H9 (cell line): ENCODE results near the gene NAA16. TPM values are rescaled to one million over a fixed set of nuclear protein-coding genes. Genes with fewer than 3 reads are reported as not detected.

Source experiments
- DNase-seq: peaks from one replicate; pipeline ENCODE4 v3.0.0-alpha.2; 2017
- H2AFZ ChIP-seq: one replicate; pipeline ENCODE4 v1.6.1; 2013; ENCODE audit warnings: mild to moderate bottlenecking, low read length, control low read depth, moderate library complexity
- H2AK5ac ChIP-seq: 2 replicates; pipeline ENCODE4 v1.6.1; 2013; ENCODE audit warnings: low read length, control low read depth, mixed read lengths; ENCODE audit not compliant: insufficient read length
- H2BK120ac ChIP-seq: one replicate; pipeline ENCODE4 v1.6.1; 2013; ENCODE audit warnings: low read depth, mild to moderate bottlenecking, low read length, control low read depth, inconsistent platforms; ENCODE audit not compliant: poor library complexity, severe bottlenecking
- H2BK12ac ChIP-seq: 2 replicates; pipeline ENCODE4 v1.6.1; 2013; ENCODE audit warnings: low read length, control low read depth, mixed read lengths, low read depth; ENCODE audit not compliant: insufficient read length
- H2BK15ac ChIP-seq: 2 replicates; pipeline ENCODE4 v1.6.1; 2013; ENCODE audit warnings: low read depth, low read length, control low read depth
- H2BK20ac ChIP-seq: one replicate; pipeline ENCODE4 v1.6.1; 2013; ENCODE audit warnings: low read depth, mild to moderate bottlenecking, low read length, control low read depth, inconsistent platforms; ENCODE audit not compliant: poor library complexity, severe bottlenecking
- H2BK5ac ChIP-seq: 2 replicates; pipeline ENCODE4 v1.6.1; 2013; ENCODE audit warnings: low read length, control low read depth, mixed read lengths; ENCODE audit not compliant: insufficient read length
- H3K14ac ChIP-seq: 2 replicates; pipeline ENCODE4 v1.6.1; 2013; ENCODE audit warnings: low read length, control low read depth; ENCODE audit not compliant: insufficient read depth
- H3K18ac ChIP-seq: 2 replicates; pipeline ENCODE4 v1.6.1; 2013; ENCODE audit warnings: low read depth, mild to moderate bottlenecking, mixed read lengths, low read length, control low read depth; ENCODE audit not compliant: insufficient read length
- H3K23ac ChIP-seq: 2 replicates; pipeline ENCODE4 v1.6.1; 2013; ENCODE audit warnings: low read length, control low read depth, mixed read lengths, low read depth; ENCODE audit not compliant: insufficient read length
- H3K23me2 ChIP-seq: 2 replicates; pipeline ENCODE4 v1.6.1; 2013; ENCODE audit warnings: low read depth, mild to moderate bottlenecking, mixed read lengths, low read length, control low read depth; ENCODE audit not compliant: insufficient read length, poor library complexity, severe bottlenecking
- H3K27ac ChIP-seq: 2 replicates; pipeline ENCODE4 v1.5.1; 2013; ENCODE audit warnings: low read length, control low read depth, mixed read lengths, low read depth; ENCODE audit not compliant: insufficient read length
- H3K27me3 ChIP-seq: 2 replicates; pipeline ENCODE4 v1.6.1; 2013; ENCODE audit warnings: low read length, control low read depth, inconsistent platforms; ENCODE audit not compliant: insufficient read depth
- H3K4ac ChIP-seq: 2 replicates; pipeline ENCODE4 v1.6.1; 2013; ENCODE audit warnings: low read depth, mild to moderate bottlenecking, control low read depth, inconsistent platforms, low read length, moderate library complexity
- H3K4me1 ChIP-seq: 2 replicates; pipeline ENCODE4 v1.6.1; 2013; ENCODE audit warnings: low read length, control low read depth, inconsistent platforms; ENCODE audit not compliant: insufficient read depth
- H3K4me2 ChIP-seq: 2 replicates; pipeline ENCODE4 v1.6.1; 2013; ENCODE audit warnings: low read length, control low read depth, mixed read lengths; ENCODE audit not compliant: insufficient read length, insufficient read depth
- H3K56ac ChIP-seq: 2 replicates; pipeline ENCODE4 v1.6.1; 2013; ENCODE audit warnings: low read depth, mild to moderate bottlenecking, mixed read lengths, low read length, control low read depth; ENCODE audit not compliant: insufficient read length
- H3K79me1 ChIP-seq: 2 replicates; pipeline ENCODE4 v1.6.1; 2013; ENCODE audit warnings: low read depth, mild to moderate bottlenecking, moderate library complexity, low read length, control low read depth, inconsistent platforms; ENCODE audit not compliant: insufficient read depth, poor library complexity, severe bottlenecking
- H3K79me2 ChIP-seq: 2 replicates; pipeline ENCODE4 v1.6.1; 2013; ENCODE audit warnings: low read length, control low read depth, inconsistent platforms; ENCODE audit not compliant: insufficient read depth
- H3K9ac ChIP-seq: 2 replicates; pipeline ENCODE4 v1.6.1; 2013; ENCODE audit warnings: low read length, control low read depth, mixed read lengths; ENCODE audit not compliant: insufficient read length; ENCODE audit errors: extremely low read depth
- H3K9me3 ChIP-seq: one replicate; pipeline ENCODE4 v1.6.1; 2013; ENCODE audit warnings: low read depth, low read length, inconsistent platforms; ENCODE audit not compliant: control insufficient read depth
- H3T11ph ChIP-seq: one replicate; pipeline ENCODE4 v1.6.1; 2013; ENCODE audit warnings: mild to moderate bottlenecking, low read length, control low read depth, inconsistent platforms
- H4K20me1 ChIP-seq: one replicate; pipeline ENCODE4 v1.6.1; 2013; ENCODE audit not compliant: control insufficient read depth, insufficient read length, insufficient read depth
- H4K5ac ChIP-seq: 2 replicates; pipeline ENCODE4 v1.6.1; 2013; ENCODE audit warnings: low read depth, mild to moderate bottlenecking, mixed read lengths, low read length, control low read depth; ENCODE audit not compliant: insufficient read length
- H4K8ac ChIP-seq: replicated peaks from 2 replicates; pipeline ENCODE4 v1.6.1; 2013; ENCODE audit warnings: low read length, control low read depth, mixed read lengths, low read depth; ENCODE audit not compliant: insufficient read length
- H4K91ac ChIP-seq: 2 replicates; pipeline ENCODE4 v1.6.1; 2013; ENCODE audit warnings: low read depth, mild to moderate bottlenecking, moderate library complexity, mixed read lengths, low read length, control low read depth; ENCODE audit not compliant: insufficient read length
- H3K27ac Mint-ChIP-seq, 3 experiments: 2 replicates in 2 of 3; 3 replicates in 1 of 3; pipeline ENCODE4 v1.8.0; 2020 to 2021; ENCODE audit warnings: mixed read lengths in 3 of 3, mild to moderate bottlenecking in 1 of 3, moderate library complexity in 1 of 3
- H3K27me3 Mint-ChIP-seq: 2 replicates; pipeline ENCODE4 v1.8.0; 2021; ENCODE audit warnings: low read depth, mild to moderate bottlenecking, moderate library complexity, mixed read lengths
- H3K36me3 Mint-ChIP-seq, 3 experiments: 2 replicates in 2 of 3; 3 replicates in 1 of 3; pipeline ENCODE4 v1.8.0; 2020 to 2021; ENCODE audit warnings: low read depth in 3 of 3, mixed read lengths in 3 of 3; ENCODE audit not compliant: insufficient read depth in 1 of 3
- H3K4me1 Mint-ChIP-seq, 2 experiments: 2 replicates each; pipeline ENCODE4 v1.8.0; 2020; ENCODE audit warnings: mixed read lengths in 2 of 2
- H3K4me3 Mint-ChIP-seq, 2 experiments: 2 replicates in 1 of 2; 3 replicates in 1 of 2; pipeline ENCODE4 v1.8.0; 2020 to 2021; ENCODE audit warnings: mild to moderate bottlenecking in 2 of 2, mixed read lengths in 2 of 2, moderate library complexity in 1 of 2
- H3K9me3 Mint-ChIP-seq, 2 experiments: 2 replicates in 1 of 2; 3 replicates in 1 of 2; pipeline ENCODE4 v1.8.0; 2020; ENCODE audit warnings: mild to moderate bottlenecking in 2 of 2, mixed read lengths in 2 of 2, moderate library complexity in 1 of 2
- WGBS: extraction: QIAGEN DNeasy Blood & Tissue Kit; methylation state at CpG from one replicate; pipeline ENCODE4 v1.1.7; 2013; ENCODE audit warnings: missing lambda C conversion rate, low lambda C conversion rate, mixed read lengths; ENCODE audit not compliant: insufficient read length; ENCODE audit errors: extremely low coverage; 5-methylcytosine and 5-hydroxymethylcytosine counted together
- total RNA-seq: library from RNA; stranded (reverse); gene quantifications from 2 replicates; pipeline ENCODE4 v1.2.1, GENCODE V29; 2021
- TF ChIP-seq, protein P1 (sequence below): fragments of 200-600 bp; sonication (generic); conservative IDR thresholded peaks from 3 replicates; pipeline ENCODE4 v1.8.0; 2021; ENCODE audit warnings: antibody characterized with exemption, mild to moderate bottlenecking

NAA16 gene
- total RNA-seq, 1 experiment from 2014 or later = 37.7 TPM

DNA sequence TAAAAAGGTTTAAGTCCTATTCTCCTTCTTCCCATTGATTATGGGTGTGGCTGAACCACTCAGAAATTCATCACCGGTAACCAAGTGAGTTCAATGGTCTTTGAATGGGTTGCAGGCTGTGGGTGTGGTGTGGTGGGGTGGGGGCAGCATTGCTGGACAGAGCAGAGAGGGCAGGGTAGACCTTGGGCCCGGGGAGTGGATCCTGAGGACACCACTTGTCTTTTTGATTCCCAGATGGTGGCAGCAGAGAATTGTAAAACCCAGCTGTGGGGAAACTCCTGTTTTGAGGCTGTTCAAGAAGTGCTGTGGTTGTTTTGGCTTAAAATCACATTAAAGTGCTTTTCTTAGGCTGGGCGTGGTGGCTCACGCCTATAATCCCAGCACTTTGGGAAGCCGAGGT, 100.5 kb downstream of the NAA16 start:
- Histone ChIP-seq H2BK120ac (no peak overlapping the region), H3K56ac (no peak overlapping the region), H2BK15ac (no peak overlapping the region), H3K79me1 (no peaks in the 10 kb centered on the region), H4K5ac (no peak overlapping the region), H3T11ph (no peak overlapping the region), H3K9ac (no peak overlapping the region), H3K4me2 (no peak overlapping the region), H3K4ac (no peak overlapping the region), H3K23me2 (no peaks in the 10 kb centered on the region), H4K91ac (no peak overlapping the region), H3K14ac (no peak overlapping the region), H3K4me1 (no peaks in the 10 kb centered on the region), H2AFZ (no peak overlapping the region), H3K27me3 (no peaks in the 10 kb centered on the region), H3K27ac (no peak overlapping the region), H3K79me2 (no peaks in the 10 kb centered on the region), H4K8ac (no peak overlapping the region), H3K18ac (no peak overlapping the region), H2BK12ac (no peak overlapping the region), H3K23ac (no peak overlapping the region), H2AK5ac (no peak overlapping the region), H4K20me1 (no peaks in the 10 kb centered on the region), H3K9me3 (no peaks in the 10 kb centered on the region), H2BK5ac (no peak overlapping the region), H2BK20ac (no peak overlapping the region)
- Mint-ChIP-seq H3K27me3 (no peaks in the 10 kb centered on the region), H3K27ac (no peak overlapping the region), H3K9me3 (no peaks in the 10 kb centered on the region), H3K4me3 (no peak overlapping the region), H3K4me1 (0 out of 4 replicates have a peak, but pooled peaks cover 0 to 2% of the 10 kb centered on the region in 2 experiments), H3K36me3 (no peaks in the 10 kb centered on the region)
- DNase-seq = peak; percentile 37
- no CpG with 5 or more reads among the region's 5 CpGs for WGBS
- TF ChIP-seq, protein P1, sequence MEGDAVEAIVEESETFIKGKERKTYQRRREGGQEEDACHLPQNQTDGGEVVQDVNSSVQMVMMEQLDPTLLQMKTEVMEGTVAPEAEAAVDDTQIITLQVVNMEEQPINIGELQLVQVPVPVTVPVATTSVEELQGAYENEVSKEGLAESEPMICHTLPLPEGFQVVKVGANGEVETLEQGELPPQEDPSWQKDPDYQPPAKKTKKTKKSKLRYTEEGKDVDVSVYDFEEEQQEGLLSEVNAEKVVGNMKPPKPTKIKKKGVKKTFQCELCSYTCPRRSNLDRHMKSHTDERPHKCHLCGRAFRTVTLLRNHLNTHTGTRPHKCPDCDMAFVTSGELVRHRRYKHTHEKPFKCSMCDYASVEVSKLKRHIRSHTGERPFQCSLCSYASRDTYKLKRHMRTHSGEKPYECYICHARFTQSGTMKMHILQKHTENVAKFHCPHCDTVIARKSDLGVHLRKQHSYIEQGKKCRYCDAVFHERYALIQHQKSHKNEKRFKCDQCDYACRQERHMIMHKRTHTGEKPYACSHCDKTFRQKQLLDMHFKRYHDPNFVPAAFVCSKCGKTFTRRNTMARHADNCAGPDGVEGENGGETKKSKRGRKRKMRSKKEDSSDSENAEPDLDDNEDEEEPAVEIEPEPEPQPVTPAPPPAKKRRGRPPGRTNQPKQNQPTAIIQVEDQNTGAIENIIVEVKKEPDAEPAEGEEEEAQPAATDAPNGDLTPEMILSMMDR = peak; percentile 47; the same call in 2 of the 3 replicates
